Adrenal gland (tissue), 12 donors: ENCODE data around the gene MEF2C. TPM values are rescaled to one million over a fixed set of nuclear protein-coding genes. Genes with fewer than 3 reads are reported as not detected.

Experiments
- DNase-seq, 7 donors: peaks; one replicate each; pipeline ENCODE4 v3.0.0-alpha.2; 2019 to 2020
- H3K27ac ChIP-seq, 5 donors: fragments of 200-600 bp; sonication (generic) in 4 of 5; 1 replicate in 3 of 5; 2 replicates in 2 of 5; pipeline versions ENCODE4 v1.5.1 to v1.8.0; 2016 to 2020; ENCODE audit warnings: mild to moderate bottlenecking in 1 of 5
- H3K27me3 ChIP-seq: fragments of 200-600 bp; 2 replicates; pipeline ENCODE4 v1.8.0; 2021
- H3K36me3 ChIP-seq, 2 donors: fragments of 200-600 bp; replicated peaks in 1 of 2; 1 replicate in 1 of 2; 2 replicates in 1 of 2; pipeline versions ENCODE4 v1.5.1 to v1.8.0; 2018 to 2022
- H3K4me1 ChIP-seq, 2 donors: fragments of 200-600 bp; replicated peaks in 1 of 2; 1 replicate in 1 of 2; 2 replicates in 1 of 2; pipeline versions ENCODE4 v1.5.1 to v1.8.0; 2018 to 2021
- H3K4me3 ChIP-seq, 4 donors: fragments of 200-600 bp; sonication (generic) in 3 of 4; one replicate each; pipeline ENCODE4 v1.5.1; 2016 to 2018
- H3K9me3 ChIP-seq, 3 donors: fragments of 200-600 bp; sonication (generic) in 1 of 3; replicated peaks in 1 of 3; 1 replicate in 2 of 3; 2 replicates in 1 of 3; pipeline versions ENCODE4 v1.5.1 to v1.8.0; 2016 to 2021
- POLR2A ChIP-seq, 2 donors: fragments of 450-650 bp; IDR thresholded peaks; one replicate each; pipeline ENCODE4 v1.6.1; 2017; ENCODE audit warnings: antibody characterized with exemption in 2 of 2, mild to moderate bottlenecking in 2 of 2, moderate library complexity in 1 of 2
- WGBS, 4 donors: extraction: QIAGEN DNeasy Blood & Tissue Kit in 2 of 4; methylation state at CpG; one replicate each; pipeline versions ENCODE4 v1.1.5 to v1.1.7; 2013 to 2017; 5-methylcytosine and 5-hydroxymethylcytosine counted together
- intact Hi-C, 2 donors: fragments of 100-400 bp; cut with DNase I; formaldehyde crosslinking; loops; one replicate each; pipeline versions ENCODE4 v1.14.1 to v1.15.0; 2022 to 2023
- polyA plus RNA-seq, 3 donors: library from polyadenylated mRNA; stranded (reverse); fragments of 200-250 nt in 2 of 3; fragments of 350-450 nt in 1 of 3; fragmentation: Illumina TruSeq in 1 of 3; extraction: RNeasy Lipid Tissue Mini Kit (QIAGEN cat#74804) in 1 of 3; gene quantifications; one replicate each; pipeline ENCODE4 v1.2.3, GENCODE V29; 2013 to 2014
- total RNA-seq, 9 donors: library from RNA; depleted of rRNA in 4 of 9; stranded (reverse); fragments of >200 nt in 4 of 9; fragments of 120-200 nt in 1 of 9; fragmentation: NEBNext Ultra II Directional in 1 of 9; extraction: Animal tissue kit (Norgen Biotek cat#: 25700) in 1 of 9; gene quantifications; one replicate each; pipeline versions ENCODE4 v1.1.0 to v1.2.4, GENCODE V29; 2013 to 2023
- TF ChIP-seq, protein P1 (sequence below), 6 experiments: fragments of 450-650 bp in 4 of 6; fragments of 200-600 bp in 2 of 6; sonication (generic) in 1 of 6; IDR thresholded peaks; 1 replicate in 5 of 6; 2 replicates in 1 of 6; pipeline versions ENCODE4 v1.5.1 to v1.8.0; 2016 to 2021; ENCODE audit warnings: antibody characterized with exemption in 6 of 6, mild to moderate bottlenecking in 2 of 6, moderate library complexity in 1 of 6
- donor health status: healthy with polysubstance abuse.
- donor health status: Bipolar disorder and iron deficiency.
- donor health status: DM: yes; HTN: yes; CAD: no.
- donor health status: DM: no; HTN: no; CAD: no.
- donor health status: DM: no; HTN: no; CAD: no.
- donor health status: DM: yes; HTN: yes; CAD: no.

MEF2C gene
- total and polyA plus RNA-seq, 12 donors, result 26.8 to 172 (median 69.2) TPM

- Histone ChIP-seq H3K27ac (no peak overlapping the region), H3K4me3 (no peak overlapping the region), H3K9me3 (no peaks in the 10 kb centered on the region), H3K4me1 (no peaks in the 10 kb centered on the region), H3K27me3 (no peaks in the 10 kb centered on the region), H3K36me3 (no peaks in the 10 kb centered on the region)
- no peak for DNase-seq
- TF ChIP-seq POLR2A (IDR thresholded peaks at IDR 0.05), result no peak
- TF ChIP-seq, protein P1, sequence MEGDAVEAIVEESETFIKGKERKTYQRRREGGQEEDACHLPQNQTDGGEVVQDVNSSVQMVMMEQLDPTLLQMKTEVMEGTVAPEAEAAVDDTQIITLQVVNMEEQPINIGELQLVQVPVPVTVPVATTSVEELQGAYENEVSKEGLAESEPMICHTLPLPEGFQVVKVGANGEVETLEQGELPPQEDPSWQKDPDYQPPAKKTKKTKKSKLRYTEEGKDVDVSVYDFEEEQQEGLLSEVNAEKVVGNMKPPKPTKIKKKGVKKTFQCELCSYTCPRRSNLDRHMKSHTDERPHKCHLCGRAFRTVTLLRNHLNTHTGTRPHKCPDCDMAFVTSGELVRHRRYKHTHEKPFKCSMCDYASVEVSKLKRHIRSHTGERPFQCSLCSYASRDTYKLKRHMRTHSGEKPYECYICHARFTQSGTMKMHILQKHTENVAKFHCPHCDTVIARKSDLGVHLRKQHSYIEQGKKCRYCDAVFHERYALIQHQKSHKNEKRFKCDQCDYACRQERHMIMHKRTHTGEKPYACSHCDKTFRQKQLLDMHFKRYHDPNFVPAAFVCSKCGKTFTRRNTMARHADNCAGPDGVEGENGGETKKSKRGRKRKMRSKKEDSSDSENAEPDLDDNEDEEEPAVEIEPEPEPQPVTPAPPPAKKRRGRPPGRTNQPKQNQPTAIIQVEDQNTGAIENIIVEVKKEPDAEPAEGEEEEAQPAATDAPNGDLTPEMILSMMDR (IDR thresholded peaks at IDR 0.05), result no peak
- intact Hi-C loops, result no loop called here
- WGBS, 4 donors, result 39 to 80% (median 72%) methylated on average over 2 of the region's 2 CpGs
These were observed 169.2 kb downstream of the MEF2C start for GRCh38 chr5:88713818-88714217.

GRCh38 chr5:88708682-88709398, 174.1 kb downstream of the MEF2C start:
- DNase-seq, result no peak

DNA sequence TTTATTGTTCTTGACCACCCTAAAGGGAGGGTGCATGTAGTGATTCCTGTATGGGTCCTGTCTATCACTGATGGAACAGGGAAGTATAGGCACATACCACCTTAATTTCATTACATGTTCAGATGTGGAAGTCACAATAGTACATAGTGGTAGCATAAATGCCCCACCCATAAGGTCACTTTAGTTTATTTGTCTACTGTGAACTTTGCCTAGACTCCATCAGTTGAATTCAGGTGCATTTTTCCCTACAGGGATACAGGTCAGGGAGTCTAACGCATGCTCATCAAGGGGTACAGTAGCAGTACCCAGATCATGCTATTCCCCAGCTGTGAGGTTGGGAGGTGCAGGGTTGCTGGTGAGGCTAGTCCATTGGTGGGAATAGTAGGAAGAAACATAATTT, 175.0 kb downstream of the MEF2C start:
- no peak for DNase-seq
- no peak overlapping the region for H3K27ac ChIP-seq
- no peaks in the 10 kb centered on the region for H3K27me3 ChIP-seq
- intact Hi-C loops, result no loop called here
- H3K4me3 ChIP-seq, result no peak overlapping the region
- H3K4me1 ChIP-seq, result no peaks in the 10 kb centered on the region
- WGBS, 4 donors, result 92 to 100% (median 98%) methylated on average over 1 of the region's 1 CpG
- H3K9me3 ChIP-seq, result no peaks in the 10 kb centered on the region
- TF ChIP-seq POLR2A (IDR thresholded peaks at IDR 0.05), result no peak
- TF ChIP-seq, protein P1 (IDR thresholded peaks at IDR 0.05), result no peak
- H3K36me3 ChIP-seq, result no peaks in the 10 kb centered on the region

More at GRCh38 chr5:88708682-88709398, 174.1 kb downstream of the MEF2C start:
- Histone ChIP-seq H3K36me3 (no peaks in the 10 kb centered on the region), H3K27me3 (no peaks in the 10 kb centered on the region), H3K9me3 (no peaks in the 10 kb centered on the region), H3K4me3 (no peak overlapping the region), H3K27ac (no peak overlapping the region), H3K4me1 (no peaks in the 10 kb centered on the region)
- intact Hi-C loops, result no loop called here
- TF ChIP-seq POLR2A (IDR thresholded peaks at IDR 0.05), result no peak
- TF ChIP-seq, protein P1 (IDR thresholded peaks at IDR 0.05), result no peak
- WGBS, 4 donors, result 73 to 88% (median 75%) methylated on average over 2 of the region's 2 CpGs

DNA sequence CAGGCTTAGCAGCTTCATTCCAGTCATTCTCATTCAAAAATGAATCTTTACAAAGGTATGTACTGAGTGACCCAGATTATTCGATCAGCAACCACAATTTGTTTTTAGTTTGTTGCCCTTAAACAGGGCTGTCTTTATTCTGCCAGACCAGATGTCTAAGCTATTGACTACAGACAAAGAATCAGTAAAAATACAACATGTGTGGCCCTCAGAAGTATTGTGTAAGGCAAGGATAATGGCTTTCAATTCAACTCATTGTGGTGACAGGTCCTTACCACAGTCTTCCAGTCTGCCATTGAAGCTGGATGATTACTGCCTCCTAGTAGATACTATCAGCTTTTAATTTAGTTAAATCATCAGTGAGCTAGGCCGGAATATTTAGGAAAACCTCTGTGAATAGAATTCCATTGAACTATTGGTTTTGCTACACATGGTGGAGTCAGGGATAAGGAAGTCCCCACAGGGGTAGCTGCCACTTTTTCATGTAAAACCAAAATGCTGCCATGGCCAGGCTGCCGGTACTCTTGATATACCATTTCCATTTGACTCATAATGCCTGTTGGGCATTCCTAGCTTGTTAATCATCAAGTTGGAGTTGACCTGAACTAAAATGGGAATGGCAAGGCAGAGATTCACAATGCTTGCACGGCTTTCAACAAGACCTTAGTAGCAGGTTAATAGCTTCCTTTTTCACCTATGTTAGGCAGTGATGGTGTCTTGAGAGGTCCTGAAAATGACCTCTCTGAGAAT, 175.6 kb downstream of the MEF2C start:
- Histone ChIP-seq H3K9me3 (no peaks in the 10 kb centered on the region), H3K27ac (no peak overlapping the region), H3K4me3 (no peak overlapping the region), H3K27me3 (no peaks in the 10 kb centered on the region), H3K36me3 (no peaks in the 10 kb centered on the region), H3K4me1 (no peaks in the 10 kb centered on the region)
- TF ChIP-seq POLR2A (IDR thresholded peaks at IDR 0.05), result no peak
- TF ChIP-seq, protein P1 (IDR thresholded peaks at IDR 0.05), result no peak
- 62 to 86% (median 66%) methylated on average over 4 of the region's 4 CpGs for WGBS, 4 donors
- DNase-seq, result no peak
- intact Hi-C loops, result no loop called here
